NB4 (cell line): Measurements from ENCODE around the gene SRGAP1.

Experiments
- TF ChIP-seq, protein P1 (sequence below): IDR thresholded peaks from one replicate; pipeline ENCODE4 v1.5.1; 2012; ENCODE audit warnings: low read depth, low read length
- TF ChIP-seq, protein P2 (sequence below): IDR thresholded peaks from 2 replicates; pipeline ENCODE4 v1.6.1; 2011; ENCODE audit warnings: low read depth, low read length

DNA sequence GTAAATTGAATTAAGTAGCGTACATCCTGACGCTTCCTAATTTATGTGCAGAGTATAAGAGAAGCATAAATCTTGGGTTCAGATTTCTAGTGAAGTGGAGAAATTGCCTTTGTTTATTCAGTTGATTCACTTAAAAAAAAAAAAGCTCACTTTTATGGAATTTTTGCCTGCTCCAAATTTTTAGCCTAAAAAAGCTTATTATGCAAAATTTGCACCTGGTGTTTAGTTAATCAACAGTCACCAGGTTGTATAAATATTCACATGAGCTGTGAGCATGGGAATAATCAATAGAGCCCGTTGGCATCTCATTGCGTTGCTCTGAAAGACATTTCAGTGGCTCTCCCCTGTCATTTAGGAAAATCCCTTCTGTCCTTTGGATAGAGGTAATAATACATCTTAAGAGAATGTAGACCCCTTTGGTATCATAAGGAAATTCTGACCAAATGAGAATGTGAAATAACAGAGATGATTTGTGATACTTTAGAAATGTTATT, 132.4 kb downstream of the SRGAP1 start:
- TF ChIP-seq, protein P1, sequence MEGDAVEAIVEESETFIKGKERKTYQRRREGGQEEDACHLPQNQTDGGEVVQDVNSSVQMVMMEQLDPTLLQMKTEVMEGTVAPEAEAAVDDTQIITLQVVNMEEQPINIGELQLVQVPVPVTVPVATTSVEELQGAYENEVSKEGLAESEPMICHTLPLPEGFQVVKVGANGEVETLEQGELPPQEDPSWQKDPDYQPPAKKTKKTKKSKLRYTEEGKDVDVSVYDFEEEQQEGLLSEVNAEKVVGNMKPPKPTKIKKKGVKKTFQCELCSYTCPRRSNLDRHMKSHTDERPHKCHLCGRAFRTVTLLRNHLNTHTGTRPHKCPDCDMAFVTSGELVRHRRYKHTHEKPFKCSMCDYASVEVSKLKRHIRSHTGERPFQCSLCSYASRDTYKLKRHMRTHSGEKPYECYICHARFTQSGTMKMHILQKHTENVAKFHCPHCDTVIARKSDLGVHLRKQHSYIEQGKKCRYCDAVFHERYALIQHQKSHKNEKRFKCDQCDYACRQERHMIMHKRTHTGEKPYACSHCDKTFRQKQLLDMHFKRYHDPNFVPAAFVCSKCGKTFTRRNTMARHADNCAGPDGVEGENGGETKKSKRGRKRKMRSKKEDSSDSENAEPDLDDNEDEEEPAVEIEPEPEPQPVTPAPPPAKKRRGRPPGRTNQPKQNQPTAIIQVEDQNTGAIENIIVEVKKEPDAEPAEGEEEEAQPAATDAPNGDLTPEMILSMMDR: no peak
- TF ChIP-seq, protein P2, sequence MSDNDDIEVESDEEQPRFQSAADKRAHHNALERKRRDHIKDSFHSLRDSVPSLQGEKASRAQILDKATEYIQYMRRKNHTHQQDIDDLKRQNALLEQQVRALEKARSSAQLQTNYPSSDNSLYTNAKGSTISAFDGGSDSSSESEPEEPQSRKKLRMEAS: no peak
